ENCODE results near the gene NEMF.

The NEMF gene

GRCh38 chr14:49892636-49893308 lies 40.2 kb upstream of the NEMF start, which contains the start of gene ARF6:
ARF6 (plus strand) TSS chr14:49893082; CDS start chr14:49893737, 655 bp downstream.
- Histone ChIP-seq H3K14ac (ENCODE audit: low read length in 2 of 2) (peak within 1 kb of the TSS; percentile 86 to 99), H3K36me3 (ENCODE audit: control insufficient read depth in 1 of 2, insufficient read depth in 2 of 2, low read depth in 1 of 2, low read length in 2 of 2) (peaks cover 6 to 27% of the 10 kb centered on the region in 2 experiments), H3K4ac (ENCODE audit: low read depth in 1 of 2, low read length in 2 of 2) (peak within 1 kb of the TSS; percentile 97 to 100), H2BK12ac (ENCODE audit: low read length in 2 of 2) (peak within 1 kb of the TSS; percentile 11 to 56), H2AK5ac (ENCODE audit: low read length, severe bottlenecking) (peak within 1 kb of the TSS; percentile 68), H2BK120ac (ENCODE audit: low read depth, low read length) (peak within 1 kb of the TSS; percentile 97), H4K8ac (ENCODE audit: low read length) (peak within 1 kb of the TSS; percentile 99), H2BK5ac (ENCODE audit: low read depth, low read length, poor library complexity, severe bottlenecking) (peak within 1 kb of the TSS; percentile 100), H3K23ac (ENCODE audit: low read length in 2 of 2) (peak within 1 kb of the TSS in 1 of 2 experiments; percentile 92), H3K27me3 (ENCODE audit: control insufficient read depth in 1 of 2, insufficient read depth in 1 of 2, low read length in 2 of 2) (no peaks in the 10 kb centered on the region), H3K4me3 (ENCODE audit: insufficient read depth in 1 of 2, low read depth in 1 of 2, low read length in 2 of 2) (peak within 1 kb of the TSS; percentile 97 to 100), H3K9me3 (ENCODE audit: control insufficient read depth, low read length) (no peaks in the 10 kb centered on the region), H3K27ac (ENCODE audit: low read length, poor library complexity, severe bottlenecking) (peak within 1 kb of the TSS; percentile 98), H2AFZ (ENCODE audit: low read depth, low read length) (peak within 1 kb of the TSS; percentile 81), H3K4me2 (ENCODE audit: low read length, poor library complexity, severe bottlenecking) (peak within 1 kb of the TSS; percentile 93), H2BK15ac (ENCODE audit: low read depth, poor library complexity, severe bottlenecking) (peak within 1 kb of the TSS; percentile 98), H3K9ac (ENCODE audit: low read length) (peak within 1 kb of the TSS; percentile 100), H3K4me1 (ENCODE audit: control insufficient read depth, insufficient read depth, low read depth, low read length) (peaks cover 4% of the 10 kb centered on the region), H3K18ac (ENCODE audit: low read depth in 1 of 2, low read length in 2 of 2) (peak within 1 kb of the TSS; percentile 99 to 100), H3K79me1 (replicated peaks; ENCODE audit: low read length, poor library complexity, severe bottlenecking) (peaks cover 2% of the 10 kb centered on the region), H4K91ac (ENCODE audit: low read length) (peak within 1 kb of the TSS; percentile 99)
- peak; percentile 97 for DNase-seq
- under 1% methylated on average over 49 of the region's 66 CpGs for WGBS

DNA sequence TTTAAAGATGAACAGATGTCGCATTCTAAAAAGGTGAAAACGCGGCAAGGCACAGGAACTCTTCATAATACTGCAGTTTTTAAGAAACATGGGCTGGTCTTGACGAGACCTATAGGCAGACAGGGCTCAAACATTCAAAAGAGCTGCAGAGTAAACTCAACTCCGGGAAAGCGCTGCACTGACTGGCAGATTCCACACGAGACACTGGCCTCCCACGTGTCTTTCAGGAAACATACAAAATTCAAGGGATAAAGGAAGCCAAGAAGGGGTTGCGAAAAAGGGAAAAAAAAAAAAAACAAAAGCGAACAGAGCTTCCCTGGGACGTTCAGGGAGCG lies 39.7 kb upstream of the NEMF start:
- DNase-seq: peak; percentile 83
- H4K8ac ChIP-seq (ENCODE audit: low read length): peak overlapping the region; percentile 99
- no peaks in the 10 kb centered on the region for H3K27me3 ChIP-seq (ENCODE audit: control insufficient read depth in 1 of 2, insufficient read depth in 1 of 2, low read length in 2 of 2)
- peaks cover 6 to 27% of the 10 kb centered on the region in 2 experiments for H3K36me3 ChIP-seq (ENCODE audit: control insufficient read depth in 1 of 2, insufficient read depth in 2 of 2, low read depth in 1 of 2, low read length in 2 of 2)
- peak overlapping the region; percentile 81 for H2AFZ ChIP-seq (ENCODE audit: low read depth, low read length)
- H3K4me2 ChIP-seq (ENCODE audit: low read length, poor library complexity, severe bottlenecking): peak overlapping the region; percentile 93
- peaks cover 4% of the 10 kb centered on the region for H3K4me1 ChIP-seq (ENCODE audit: control insufficient read depth, insufficient read depth, low read depth, low read length)
- H3K79me1 ChIP-seq (replicated peaks; ENCODE audit: low read length, poor library complexity, severe bottlenecking): peaks cover 2% of the 10 kb centered on the region
- H2BK5ac ChIP-seq (ENCODE audit: low read depth, low read length, poor library complexity, severe bottlenecking): peak overlapping the region; percentile 94
- WGBS: 9% methylated on average over 12 of the region's 12 CpGs
- H3K23ac ChIP-seq (ENCODE audit: low read length in 2 of 2): peak overlapping the region in 1 of 2 experiments; percentile 92
- peak overlapping the region in 1 of 2 experiments; percentile 56 for H2BK12ac ChIP-seq (ENCODE audit: low read length in 2 of 2)
- H3K9ac ChIP-seq (ENCODE audit: low read length): peak overlapping the region; percentile 100
- peak overlapping the region; percentile 65 to 99 for H3K18ac ChIP-seq (ENCODE audit: low read depth in 1 of 2, low read length in 2 of 2)
- H3K9me3 ChIP-seq (ENCODE audit: control insufficient read depth, low read length): no peaks in the 10 kb centered on the region
- peak overlapping the region in 1 of 2 experiments; percentile 99 for H3K14ac ChIP-seq (ENCODE audit: low read length in 2 of 2)
- peak overlapping the region; percentile 98 for H3K27ac ChIP-seq (ENCODE audit: low read length, poor library complexity, severe bottlenecking)
- H4K91ac ChIP-seq (ENCODE audit: low read length): peak overlapping the region; percentile 98
- H3K4me3 ChIP-seq (ENCODE audit: insufficient read depth in 1 of 2, low read depth in 1 of 2, low read length in 2 of 2): peak overlapping the region; percentile 64 to 100
- H3K4ac ChIP-seq (ENCODE audit: low read depth in 1 of 2, low read length in 2 of 2): peak overlapping the region; percentile 88 to 97
- peak overlapping the region; percentile 37 for H2AK5ac ChIP-seq (ENCODE audit: low read length, severe bottlenecking)
- peak overlapping the region; percentile 83 for H2BK120ac ChIP-seq (ENCODE audit: low read depth, low read length)
- peak overlapping the region; percentile 63 for H2BK15ac ChIP-seq (ENCODE audit: low read depth, poor library complexity, severe bottlenecking)

- Histone ChIP-seq H4K8ac (ENCODE audit: low read length) (no peak overlapping the region), H3K23ac (ENCODE audit: low read length in 2 of 2) (no peak overlapping the region), H3K4me1 (ENCODE audit: control insufficient read depth, insufficient read depth, low read depth, low read length) (peaks cover 4% of the 10 kb centered on the region), H3K79me1 (replicated peaks; ENCODE audit: low read length, poor library complexity, severe bottlenecking) (peaks cover 2% of the 10 kb centered on the region), H2AFZ (ENCODE audit: low read depth, low read length) (no peak overlapping the region), H3K27me3 (ENCODE audit: control insufficient read depth in 1 of 2, insufficient read depth in 1 of 2, low read length in 2 of 2) (no peaks in the 10 kb centered on the region), H2AK5ac (ENCODE audit: low read length, severe bottlenecking) (no peak overlapping the region), H3K14ac (ENCODE audit: low read length in 2 of 2) (no peak overlapping the region), H3K9ac (ENCODE audit: low read length) (no peak overlapping the region), H3K4me3 (ENCODE audit: insufficient read depth in 1 of 2, low read depth in 1 of 2, low read length in 2 of 2) (no peak overlapping the region), H3K36me3 (ENCODE audit: control insufficient read depth in 1 of 2, insufficient read depth in 2 of 2, low read depth in 1 of 2, low read length in 2 of 2) (no peaks in the 10 kb centered on the region), H2BK120ac (ENCODE audit: low read depth, low read length) (no peak overlapping the region), H2BK12ac (ENCODE audit: low read length in 2 of 2) (no peak overlapping the region), H3K4ac (ENCODE audit: low read depth in 1 of 2, low read length in 2 of 2) (no peak overlapping the region), H3K4me2 (ENCODE audit: low read length, poor library complexity, severe bottlenecking) (no peak overlapping the region), H2BK15ac (ENCODE audit: low read depth, poor library complexity, severe bottlenecking) (no peak overlapping the region), H3K27ac (ENCODE audit: low read length, poor library complexity, severe bottlenecking) (no peak overlapping the region), H3K18ac (ENCODE audit: low read depth in 1 of 2, low read length in 2 of 2) (no peak overlapping the region), H4K91ac (ENCODE audit: low read length) (no peak overlapping the region), H2BK5ac (ENCODE audit: low read depth, low read length, poor library complexity, severe bottlenecking) (no peak overlapping the region), H3K9me3 (ENCODE audit: control insufficient read depth, low read length) (no peaks in the 10 kb centered on the region)
- WGBS: no CpG with 5 or more reads among the region's 2 CpGs
- DNase-seq: no peak
Measured at GRCh38 chr14:49888293-49888692, 35.7 kb upstream of the NEMF start.

DNA sequence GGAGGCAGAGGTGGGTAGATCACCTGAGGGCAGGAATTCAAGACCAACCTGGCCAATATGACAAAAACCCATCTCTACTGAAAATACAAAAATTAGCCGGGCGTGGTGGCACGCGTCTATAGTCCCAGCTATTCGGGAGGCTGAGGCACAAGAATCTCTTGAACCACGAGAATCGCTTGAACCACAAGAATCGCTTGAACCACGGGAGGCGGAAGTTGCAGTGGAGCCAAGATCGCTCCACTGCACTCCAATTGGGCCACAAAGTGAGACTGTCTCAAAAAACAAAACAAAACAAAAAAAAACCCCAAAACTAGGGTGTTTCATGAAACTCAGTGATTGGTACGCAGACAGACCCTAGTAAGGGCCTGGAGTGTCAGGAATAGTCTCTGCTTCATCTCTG lies 33.9 kb upstream of the NEMF start:
- H3K9me3 ChIP-seq (ENCODE audit: control insufficient read depth, low read length): no peaks in the 10 kb centered on the region
- H4K91ac ChIP-seq (ENCODE audit: low read length): no peak overlapping the region
- no peak overlapping the region for H2BK5ac ChIP-seq (ENCODE audit: low read depth, low read length, poor library complexity, severe bottlenecking)
- peaks cover 2% of the 10 kb centered on the region for H3K4me1 ChIP-seq (ENCODE audit: control insufficient read depth, insufficient read depth, low read depth, low read length)
- no peak overlapping the region for H3K4ac ChIP-seq (ENCODE audit: low read depth in 1 of 2, low read length in 2 of 2)
- no peak overlapping the region for H3K9ac ChIP-seq (ENCODE audit: low read length)
- H3K23ac ChIP-seq (ENCODE audit: low read length in 2 of 2): no peak overlapping the region
- 93% methylated on average over 12 of the region's 12 CpGs for WGBS
- no peak overlapping the region for H3K4me3 ChIP-seq (ENCODE audit: insufficient read depth in 1 of 2, low read depth in 1 of 2, low read length in 2 of 2)
- H4K8ac ChIP-seq (ENCODE audit: low read length): no peak overlapping the region
- H3K79me1 ChIP-seq (replicated peaks; ENCODE audit: low read length, poor library complexity, severe bottlenecking): no peaks in the 10 kb centered on the region
- DNase-seq: no peak
- H3K4me2 ChIP-seq (ENCODE audit: low read length, poor library complexity, severe bottlenecking): no peak overlapping the region
- no peak overlapping the region for H2AK5ac ChIP-seq (ENCODE audit: low read length, severe bottlenecking)
- H2BK12ac ChIP-seq (ENCODE audit: low read length in 2 of 2): no peak overlapping the region
- H2BK15ac ChIP-seq (ENCODE audit: low read depth, poor library complexity, severe bottlenecking): no peak overlapping the region
- no peak overlapping the region for H3K14ac ChIP-seq (ENCODE audit: low read length in 2 of 2)
- no peaks in the 10 kb centered on the region for H3K27me3 ChIP-seq (ENCODE audit: control insufficient read depth in 1 of 2, insufficient read depth in 1 of 2, low read length in 2 of 2)
- H3K36me3 ChIP-seq (ENCODE audit: control insufficient read depth in 1 of 2, insufficient read depth in 2 of 2, low read depth in 1 of 2, low read length in 2 of 2): no peaks in the 10 kb centered on the region
- no peak overlapping the region for H2BK120ac ChIP-seq (ENCODE audit: low read depth, low read length)
- no peak overlapping the region for H3K27ac ChIP-seq (ENCODE audit: low read length, poor library complexity, severe bottlenecking)
- H3K18ac ChIP-seq (ENCODE audit: low read depth in 1 of 2, low read length in 2 of 2): no peak overlapping the region
- H2AFZ ChIP-seq (ENCODE audit: low read depth, low read length): no peak overlapping the region
